ENCODE measurements around the gene TFIP11.

TFIP11 gene

DNA sequence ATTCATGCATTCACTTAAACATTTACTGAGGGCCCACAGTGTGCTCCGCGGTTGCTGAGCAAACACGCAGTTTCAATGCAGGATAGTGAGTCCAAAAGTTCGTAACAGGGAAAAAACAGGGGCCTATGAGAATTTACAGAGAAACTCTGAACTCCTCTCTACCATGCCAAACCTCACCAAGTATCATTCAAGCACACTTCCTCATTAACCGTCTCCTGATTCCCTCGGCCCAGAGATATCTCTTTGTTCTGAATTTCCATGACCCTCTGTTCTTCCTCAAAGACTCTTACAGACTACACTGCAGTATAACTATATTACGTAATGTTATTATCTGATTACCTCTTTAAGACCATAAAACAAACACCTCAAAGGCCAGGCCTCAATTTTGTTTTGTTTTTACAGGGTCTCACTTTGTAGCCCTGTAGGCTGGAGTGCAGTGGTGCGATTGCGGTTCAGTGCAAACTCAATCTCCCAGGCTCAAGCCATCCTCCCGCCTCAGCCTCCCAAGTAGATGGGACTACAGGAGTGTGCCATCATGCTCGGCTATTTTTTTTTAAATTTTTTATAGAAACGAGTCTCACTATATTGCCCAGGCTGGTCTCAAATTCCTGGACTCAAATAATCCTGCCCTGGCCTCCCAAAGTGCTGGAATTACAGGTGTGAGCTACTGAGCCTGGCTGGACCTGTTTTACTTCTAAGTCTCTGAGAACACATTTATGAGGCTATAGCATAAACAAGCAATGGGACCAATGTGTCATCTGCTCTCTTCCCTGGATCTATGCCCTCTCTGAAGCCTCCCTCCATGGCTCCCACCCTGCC lies 32.3 kb downstream of the TFIP11 start:
- TF ChIP-seq, protein P1, sequence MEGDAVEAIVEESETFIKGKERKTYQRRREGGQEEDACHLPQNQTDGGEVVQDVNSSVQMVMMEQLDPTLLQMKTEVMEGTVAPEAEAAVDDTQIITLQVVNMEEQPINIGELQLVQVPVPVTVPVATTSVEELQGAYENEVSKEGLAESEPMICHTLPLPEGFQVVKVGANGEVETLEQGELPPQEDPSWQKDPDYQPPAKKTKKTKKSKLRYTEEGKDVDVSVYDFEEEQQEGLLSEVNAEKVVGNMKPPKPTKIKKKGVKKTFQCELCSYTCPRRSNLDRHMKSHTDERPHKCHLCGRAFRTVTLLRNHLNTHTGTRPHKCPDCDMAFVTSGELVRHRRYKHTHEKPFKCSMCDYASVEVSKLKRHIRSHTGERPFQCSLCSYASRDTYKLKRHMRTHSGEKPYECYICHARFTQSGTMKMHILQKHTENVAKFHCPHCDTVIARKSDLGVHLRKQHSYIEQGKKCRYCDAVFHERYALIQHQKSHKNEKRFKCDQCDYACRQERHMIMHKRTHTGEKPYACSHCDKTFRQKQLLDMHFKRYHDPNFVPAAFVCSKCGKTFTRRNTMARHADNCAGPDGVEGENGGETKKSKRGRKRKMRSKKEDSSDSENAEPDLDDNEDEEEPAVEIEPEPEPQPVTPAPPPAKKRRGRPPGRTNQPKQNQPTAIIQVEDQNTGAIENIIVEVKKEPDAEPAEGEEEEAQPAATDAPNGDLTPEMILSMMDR (IDR thresholded peaks at IDR 0.05; ENCODE audit: borderline replicate concordance, control extremely low read depth, extremely low read depth, insufficient read depth, missing control alignments): no peak
- no peak for DNase-seq (ENCODE audit: low spot score)
- in situ Hi-C loops (cut with MboI; ENCODE audit: low sequenced_read_pairs, unreplicated experiment): no loop called here

DNA sequence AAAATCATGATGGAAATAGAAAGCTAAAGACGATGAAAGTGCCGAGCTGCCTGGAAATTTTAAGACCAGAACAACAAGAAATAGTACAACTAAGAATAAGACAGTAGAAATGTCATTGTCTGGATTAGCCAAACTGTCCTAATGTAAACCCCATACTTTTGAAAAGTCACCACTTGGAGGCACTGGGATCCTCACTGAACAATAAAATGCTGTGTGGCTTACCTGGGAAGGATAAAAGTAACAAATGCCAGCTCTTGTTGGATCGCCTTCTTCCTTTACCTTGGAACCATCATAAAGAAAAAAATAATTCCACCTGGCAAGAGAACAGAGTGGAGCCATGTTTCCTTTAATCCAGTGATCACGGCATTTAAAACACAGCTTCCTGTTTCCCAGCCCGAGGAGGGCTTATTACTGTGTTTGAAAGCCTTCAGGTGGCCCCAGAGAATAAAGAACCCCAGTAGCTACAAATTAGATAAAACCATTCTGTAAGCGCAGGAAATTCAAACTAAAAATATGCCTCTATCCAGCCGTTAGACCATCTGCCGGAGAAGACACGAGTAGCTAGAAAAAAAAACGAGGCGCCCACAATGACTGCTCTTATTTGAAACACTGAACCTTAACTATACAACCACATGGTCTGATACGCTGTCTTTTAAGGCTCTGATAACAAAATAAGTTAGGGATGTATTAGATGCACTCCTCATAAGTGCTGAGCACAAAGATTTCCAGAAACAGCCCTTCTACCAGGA lies 33.1 kb downstream of the TFIP11 start:
- DNase-seq (ENCODE audit: low spot score): no peak

DNA sequence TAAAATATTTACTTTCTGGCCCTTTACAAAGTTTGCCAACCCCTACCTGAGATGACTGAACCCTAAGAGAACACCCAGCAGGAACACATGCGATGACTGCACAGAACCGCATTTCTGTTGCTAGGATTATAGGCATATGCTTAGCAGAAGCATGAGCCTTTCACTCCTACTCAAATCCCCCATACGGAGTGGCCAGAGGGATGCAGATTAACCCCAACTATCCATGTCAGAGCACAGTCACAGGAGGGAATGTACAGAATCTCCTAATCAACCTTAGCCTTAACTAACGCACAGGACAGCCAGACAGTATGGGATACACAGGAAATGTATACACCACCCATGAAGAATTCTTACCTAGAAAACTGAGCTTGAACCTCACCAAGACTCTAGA lies 34.9 kb downstream of the TFIP11 start:
- no peak for DNase-seq (ENCODE audit: low spot score)
- in situ Hi-C loops (cut with MboI; ENCODE audit: low sequenced_read_pairs, unreplicated experiment): no loop called here
- TF ChIP-seq, protein P1 (IDR thresholded peaks at IDR 0.05; ENCODE audit: borderline replicate concordance, control extremely low read depth, extremely low read depth, insufficient read depth, missing control alignments): no peak

More for the DNA sequence above, 33.1 kb downstream of the TFIP11 start:
- TF ChIP-seq, protein P1 (IDR thresholded peaks at IDR 0.05; ENCODE audit: borderline replicate concordance, control extremely low read depth, extremely low read depth, insufficient read depth, missing control alignments): no peak
- in situ Hi-C loops (cut with MboI; ENCODE audit: low sequenced_read_pairs, unreplicated experiment): no loop called here

DNA sequence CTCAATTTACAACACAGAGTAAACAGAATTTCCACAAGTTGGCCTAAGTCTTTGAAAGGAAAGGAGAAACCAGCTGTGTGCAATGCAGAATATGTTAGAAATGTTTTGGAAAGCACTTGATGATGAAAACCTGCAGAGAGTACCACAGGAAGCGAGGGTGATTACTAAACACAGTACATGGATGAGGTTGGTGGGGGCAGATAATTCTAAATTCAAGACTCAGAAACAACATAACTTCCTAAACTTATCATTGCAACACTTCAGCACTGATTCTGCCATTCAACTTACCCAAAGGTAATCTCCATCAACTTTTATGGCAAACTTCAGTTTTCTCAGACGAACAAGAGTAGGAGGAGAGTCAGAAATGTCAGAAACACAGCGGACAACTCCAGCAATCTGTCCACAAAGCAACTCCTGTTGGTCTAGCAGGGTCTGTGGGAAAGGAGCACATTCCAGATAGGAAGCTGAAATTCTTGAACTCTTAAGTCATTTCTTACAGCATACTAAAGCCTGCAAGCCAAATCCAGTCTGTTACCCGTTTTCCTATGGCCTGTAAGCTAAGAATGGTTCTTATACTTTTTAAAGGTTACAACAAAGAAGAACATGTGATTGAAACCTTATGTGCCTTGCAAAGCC lies 35.5 kb downstream of the TFIP11 start:
- in situ Hi-C loops (cut with MboI; ENCODE audit: low sequenced_read_pairs, unreplicated experiment): no loop called here
- TF ChIP-seq, protein P1 (IDR thresholded peaks at IDR 0.05; ENCODE audit: borderline replicate concordance, control extremely low read depth, extremely low read depth, insufficient read depth, missing control alignments): no peak
- DNase-seq (ENCODE audit: low spot score): no peak

DNA sequence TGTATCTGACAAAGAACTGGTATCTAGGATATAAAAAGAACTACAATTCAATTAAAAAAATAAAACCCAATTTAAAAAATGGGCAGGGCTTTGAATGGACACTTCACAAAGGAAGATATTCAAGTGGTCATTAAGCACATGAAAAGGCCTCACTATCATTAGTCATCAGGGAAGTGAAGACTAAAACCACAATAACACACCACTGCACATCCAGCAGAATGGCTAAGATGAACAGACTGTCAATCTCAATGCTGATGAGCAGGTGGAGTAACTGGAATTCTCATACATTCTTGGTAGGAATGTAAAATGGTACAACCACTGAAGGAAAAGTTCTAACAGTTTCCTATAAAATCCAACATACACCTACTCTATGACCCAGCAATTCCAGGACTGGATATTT lies 37.6 kb downstream of the TFIP11 start:
- TF ChIP-seq, protein P1 (IDR thresholded peaks at IDR 0.05; ENCODE audit: borderline replicate concordance, control extremely low read depth, extremely low read depth, insufficient read depth, missing control alignments): no peak
- in situ Hi-C loops (cut with MboI; ENCODE audit: low sequenced_read_pairs, unreplicated experiment): no loop called here
- DNase-seq (ENCODE audit: low spot score): no peak

DNA sequence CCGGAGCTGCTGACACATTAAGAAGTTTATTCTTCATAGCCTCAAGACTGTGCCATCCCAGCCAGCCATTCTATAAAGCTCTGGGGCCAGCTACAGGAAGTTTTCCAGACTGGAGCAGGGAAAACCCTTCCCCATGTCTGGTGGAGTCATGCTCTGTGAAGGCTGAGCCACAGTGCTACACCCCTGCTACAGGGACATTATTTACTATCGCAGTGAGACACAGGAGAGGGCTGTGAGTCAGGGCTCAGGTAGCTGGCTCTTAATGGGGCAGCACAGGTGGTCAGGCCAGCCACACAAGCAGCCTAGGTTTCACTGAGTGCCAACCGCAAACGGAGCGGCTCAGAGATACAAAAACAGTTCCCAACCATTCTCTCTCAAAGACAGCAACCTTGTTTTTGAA lies 40.8 kb downstream of the TFIP11 start:
- in situ Hi-C loops (cut with MboI; ENCODE audit: low sequenced_read_pairs, unreplicated experiment): no loop called here

More for the DNA sequence above, 40.8 kb downstream of the TFIP11 start:
- TF ChIP-seq, protein P1 (IDR thresholded peaks at IDR 0.05; ENCODE audit: borderline replicate concordance, control extremely low read depth, extremely low read depth, insufficient read depth, missing control alignments): no peak
- DNase-seq (ENCODE audit: low spot score): no peak

Data from GM13976 (cell line).